ENCODE measurements around the gene TTC9C. TPM values are rescaled to one million over a fixed set of nuclear protein-coding genes. Genes with fewer than 3 reads are reported as not detected.
A peak's percentile ranks its signal among the peaks of the same experiment; 100 is the strongest.

The TTC9C gene
- total and polyA plus RNA-seq, 11 donors, result 7.4 to 23.5 (median 13.9) TPM

DNA sequence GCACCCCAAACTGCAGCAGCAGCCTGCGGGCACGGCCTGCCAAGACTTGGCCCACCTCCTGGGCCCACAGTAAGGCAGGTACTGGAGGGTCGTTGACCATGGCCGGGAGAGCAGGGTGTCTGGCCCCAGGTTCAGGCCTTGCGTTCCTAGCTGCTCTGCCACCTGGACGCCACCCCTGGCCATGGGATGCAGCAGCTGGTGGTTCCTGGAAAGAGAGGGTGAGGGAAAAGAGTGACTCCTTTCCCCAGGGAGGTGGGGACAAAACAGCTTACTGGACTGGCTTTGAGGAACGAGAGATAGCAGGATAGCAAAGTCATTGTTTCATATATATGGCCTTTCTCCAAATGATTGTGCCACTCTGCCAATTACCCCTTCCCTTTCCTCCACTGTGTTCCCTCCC, 22.9 kb upstream of the TTC9C start:
- WGBS, 4 donors, result 43 to 58% (median 51%) methylated on average over 7 of the region's 7 CpGs
- Histone ChIP-seq H3K27me3 (no peaks in the 10 kb centered on the region), H3K4me1 (peaks cover 0 to 56% (median 31%) of the 10 kb centered on the region in 12 donors), H3K27ac (peak overlapping the region; percentile 2 to 95 (median 87)), H3K4me3 (peak overlapping the region; percentile 63 to 89 (median 78)), H3K36me3 (peaks cover 0 to 34% (median 18%) of the 10 kb centered on the region in 9 donors), H3K9me3 (no peaks in the 10 kb centered on the region)
- ATAC-seq, result no peak
- intact Hi-C loops (cut with DNase I), result loop anchor here in 2 of 10 donors (2.0 to 5.0 kb wide), 3 partner anchors 23 to 38 kb away; partner anchors contain the start of genes C11orf98 (in 1 of the 2), CSKMT (in 1 of the 2), LBHD1 (in 1 of the 2) and UQCC3 (in 1 of the 2)
- TF ChIP-seq, protein P1, sequence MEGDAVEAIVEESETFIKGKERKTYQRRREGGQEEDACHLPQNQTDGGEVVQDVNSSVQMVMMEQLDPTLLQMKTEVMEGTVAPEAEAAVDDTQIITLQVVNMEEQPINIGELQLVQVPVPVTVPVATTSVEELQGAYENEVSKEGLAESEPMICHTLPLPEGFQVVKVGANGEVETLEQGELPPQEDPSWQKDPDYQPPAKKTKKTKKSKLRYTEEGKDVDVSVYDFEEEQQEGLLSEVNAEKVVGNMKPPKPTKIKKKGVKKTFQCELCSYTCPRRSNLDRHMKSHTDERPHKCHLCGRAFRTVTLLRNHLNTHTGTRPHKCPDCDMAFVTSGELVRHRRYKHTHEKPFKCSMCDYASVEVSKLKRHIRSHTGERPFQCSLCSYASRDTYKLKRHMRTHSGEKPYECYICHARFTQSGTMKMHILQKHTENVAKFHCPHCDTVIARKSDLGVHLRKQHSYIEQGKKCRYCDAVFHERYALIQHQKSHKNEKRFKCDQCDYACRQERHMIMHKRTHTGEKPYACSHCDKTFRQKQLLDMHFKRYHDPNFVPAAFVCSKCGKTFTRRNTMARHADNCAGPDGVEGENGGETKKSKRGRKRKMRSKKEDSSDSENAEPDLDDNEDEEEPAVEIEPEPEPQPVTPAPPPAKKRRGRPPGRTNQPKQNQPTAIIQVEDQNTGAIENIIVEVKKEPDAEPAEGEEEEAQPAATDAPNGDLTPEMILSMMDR (IDR thresholded peaks at IDR 0.05), result no peak
- no peak for TF ChIP-seq POLR2A (IDR thresholded peaks at IDR 0.05)
- DNase-seq, result no peak

DNA sequence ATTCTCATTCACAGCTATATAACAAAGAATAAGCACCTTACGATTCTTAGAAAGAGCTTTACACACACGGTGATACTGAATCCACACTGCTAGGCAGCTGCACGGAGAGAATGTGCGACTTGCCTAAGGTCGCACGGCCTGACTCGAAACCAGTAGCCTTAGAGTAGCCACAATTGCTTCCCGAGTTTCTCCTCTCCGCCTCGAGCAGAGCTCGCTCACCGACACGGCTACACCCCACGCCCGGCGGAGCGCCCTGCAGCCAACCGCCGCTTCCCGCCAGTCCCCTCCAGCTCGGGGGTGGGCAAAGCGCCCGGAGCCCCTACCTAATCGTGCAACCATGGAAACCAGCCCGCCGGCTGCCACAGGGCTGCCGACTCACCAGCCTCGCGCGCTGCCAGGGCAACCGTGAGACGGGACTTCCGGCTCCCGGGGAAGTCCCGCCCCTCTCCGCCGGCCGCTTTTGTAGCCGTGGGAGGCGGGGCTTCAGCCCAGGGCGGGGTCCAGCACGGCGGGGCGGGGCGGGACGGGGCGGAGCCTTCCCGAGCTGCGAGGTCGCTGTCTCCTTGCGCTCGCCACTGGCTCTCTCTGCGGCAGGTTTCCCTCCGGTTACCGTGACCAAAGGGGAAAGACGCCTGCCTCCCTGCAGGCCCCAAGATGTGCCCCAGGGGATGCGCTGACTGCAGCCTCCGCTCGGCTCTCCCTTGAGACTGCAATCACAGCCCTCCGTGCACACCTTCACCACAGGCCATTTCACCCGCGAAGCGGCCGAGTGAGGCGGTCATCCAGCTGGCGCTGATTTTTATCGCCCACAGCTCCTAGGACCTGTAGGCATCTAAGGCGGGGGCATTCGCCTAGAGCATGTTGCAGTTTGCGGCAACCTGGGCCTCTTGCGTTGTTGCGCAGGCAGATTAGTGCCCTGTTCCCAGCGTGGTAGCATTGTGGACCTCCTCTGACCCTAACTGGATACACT, 22.1 kb upstream of the TTC9C start:
- Histone ChIP-seq H3K36me3 (peaks cover 0 to 34% (median 18%) of the 10 kb centered on the region in 9 donors), H3K4me1 (peaks cover 0 to 61% (median 34%) of the 10 kb centered on the region in 12 donors), H3K27me3 (no peaks in the 10 kb centered on the region), H3K9me3 (no peaks in the 10 kb centered on the region), H3K27ac (peak overlapping the region; percentile 71 to 95 (median 88)), H3K4me3 (peak overlapping the region; percentile 63 to 89 (median 78))
- TF ChIP-seq, protein P1 (IDR thresholded peaks at IDR 0.05), result no peak
- peak in 1 of 2 donors; percentile 60 for TF ChIP-seq POLR2A (IDR thresholded peaks at IDR 0.05)
- 1 to 12% (median 3%) methylated on average over 29 to 73 of the region's 73 CpGs for WGBS, 4 donors
- DNase-seq, result peak; percentile 94 to 98 (median 96)
- ATAC-seq, result peak; percentile 65 to 90 (median 86)
- intact Hi-C loops (cut with DNase I), result loop anchor here in 2 of 10 donors (2.0 to 5.0 kb wide), 3 partner anchors 23 to 39 kb away; partner anchors contain the start of genes C11orf98 (in 1 of the 2), CSKMT (in 1 of the 2), LBHD1 (in 1 of the 2) and UQCC3 (in 1 of the 2)

DNA sequence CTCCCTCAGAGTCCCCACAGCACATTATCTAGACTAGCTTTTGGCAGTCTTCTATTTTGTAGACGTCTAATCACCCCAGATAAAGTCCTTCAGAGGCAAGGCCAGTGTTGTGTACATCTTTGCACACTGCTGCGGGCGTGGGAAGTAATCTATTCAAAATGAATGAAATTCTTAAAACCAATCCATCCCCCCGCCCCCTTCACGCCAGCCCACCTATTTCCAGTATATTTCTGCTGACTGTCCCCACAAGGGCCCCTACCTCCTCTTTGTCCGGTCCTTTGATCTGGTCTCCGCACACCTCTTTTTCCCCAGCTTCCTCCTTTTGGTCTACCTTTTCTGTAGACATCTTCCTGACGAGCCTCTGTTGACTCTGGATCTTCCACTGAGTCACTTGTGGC, 21.4 kb upstream of the TTC9C start:
- TF ChIP-seq, protein P1 (IDR thresholded peaks at IDR 0.05), result no peak
- no peak for TF ChIP-seq POLR2A (IDR thresholded peaks at IDR 0.05)
- Histone ChIP-seq H3K9me3 (no peaks in the 10 kb centered on the region), H3K27me3 (no peaks in the 10 kb centered on the region), H3K27ac (peak overlapping the region; percentile 71 to 95 (median 88)), H3K36me3 (peaks cover 0 to 34% (median 18%) of the 10 kb centered on the region in 9 donors), H3K4me1 (peaks cover 0 to 61% (median 34%) of the 10 kb centered on the region in 12 donors), H3K4me3 (peak overlapping the region in 11 of 12 donors; percentile 63 to 89 (median 79))
- 73 to 85% (median 81%) methylated on average over 8 of the region's 8 CpGs for WGBS, 4 donors
- intact Hi-C loops (cut with DNase I), result loop anchor here in 2 of 10 donors (5.0 kb wide), 2 partner anchors 35 to 40 kb away; partner anchors contain the start of genes C11orf98 (in 1 of the 2), CSKMT (in 1 of the 2), LBHD1 (in 1 of the 2) and UQCC3 (in 1 of the 2)
- DNase-seq (no peak), ATAC-seq (no peak)
